GM10847 (cell line): ENCODE results near the gene SAP30L.

Source experiments
- POLR2A ChIP-seq: IDR thresholded peaks from 2 replicates; pipeline ENCODE4 v1.6.1; 2011; ENCODE audit not compliant: insufficient read length; ENCODE audit errors: extremely low read depth

Gene SAP30L

GRCh38 chr5:154410786-154411185 lies 35.0 kb upstream of the SAP30L start:
- TF ChIP-seq POLR2A, result no peak

GRCh38 chr5:154411338-154411737 lies 34.5 kb upstream of the SAP30L start:
- no peak for TF ChIP-seq POLR2A

GRCh38 chr5:154412316-154412715 lies 33.5 kb upstream of the SAP30L start:
- no peak for TF ChIP-seq POLR2A

GRCh38 chr5:154412925-154413324 lies 32.9 kb upstream of the SAP30L start:
- TF ChIP-seq POLR2A, result no peak

- TF ChIP-seq POLR2A, result no peak
Measured at GRCh38 chr5:154415114-154415513, 30.7 kb upstream of the SAP30L start.

- no peak for TF ChIP-seq POLR2A
Measured at GRCh38 chr5:154418344-154418820, 27.4 kb upstream of the SAP30L start.

GRCh38 chr5:154419236-154419635 lies 26.6 kb upstream of the SAP30L start:
- TF ChIP-seq POLR2A, result no peak

GRCh38 chr5:154421868-154422267 lies 23.9 kb upstream of the SAP30L start:
- no peak for TF ChIP-seq POLR2A

GRCh38 chr5:154422298-154422697 lies 23.5 kb upstream of the SAP30L start:
- no peak for TF ChIP-seq POLR2A

GRCh38 chr5:154428208-154428607 lies 17.6 kb upstream of the SAP30L start:
- TF ChIP-seq POLR2A, result no peak

- TF ChIP-seq POLR2A, result no peak
Measured at GRCh38 chr5:154429341-154429740, 16.5 kb upstream of the SAP30L start.

GRCh38 chr5:154430466-154430865 lies 15.3 kb upstream of the SAP30L start:
- TF ChIP-seq POLR2A, result no peak

GRCh38 chr5:154430961-154431630 lies 14.7 kb upstream of the SAP30L start:
- TF ChIP-seq POLR2A, result no peak

- no peak for TF ChIP-seq POLR2A
Measured at GRCh38 chr5:154435226-154435625, 10.6 kb upstream of the SAP30L start.

- no peak for TF ChIP-seq POLR2A
Measured at GRCh38 chr5:154437281-154437965, 8.4 kb upstream of the SAP30L start.

GRCh38 chr5:154440540-154440939 lies 5.3 kb upstream of the SAP30L start:
- TF ChIP-seq POLR2A, result no peak

- TF ChIP-seq POLR2A, result no peak
Measured at GRCh38 chr5:154442801-154443200, 3.0 kb upstream of the SAP30L start.
